ENCODE measurements around the gene ZCCHC24.

ZCCHC24 gene

GRCh38 chr10:79420974-79421688 is 24.3 kb downstream of the ZCCHC24 start:
- no peak for DNase-seq (ENCODE audit: low spot score)
- Histone ChIP-seq H3K4me3 (no peak overlapping the region), H3K27ac (no peak overlapping the region)
- TF ChIP-seq, protein P1, sequence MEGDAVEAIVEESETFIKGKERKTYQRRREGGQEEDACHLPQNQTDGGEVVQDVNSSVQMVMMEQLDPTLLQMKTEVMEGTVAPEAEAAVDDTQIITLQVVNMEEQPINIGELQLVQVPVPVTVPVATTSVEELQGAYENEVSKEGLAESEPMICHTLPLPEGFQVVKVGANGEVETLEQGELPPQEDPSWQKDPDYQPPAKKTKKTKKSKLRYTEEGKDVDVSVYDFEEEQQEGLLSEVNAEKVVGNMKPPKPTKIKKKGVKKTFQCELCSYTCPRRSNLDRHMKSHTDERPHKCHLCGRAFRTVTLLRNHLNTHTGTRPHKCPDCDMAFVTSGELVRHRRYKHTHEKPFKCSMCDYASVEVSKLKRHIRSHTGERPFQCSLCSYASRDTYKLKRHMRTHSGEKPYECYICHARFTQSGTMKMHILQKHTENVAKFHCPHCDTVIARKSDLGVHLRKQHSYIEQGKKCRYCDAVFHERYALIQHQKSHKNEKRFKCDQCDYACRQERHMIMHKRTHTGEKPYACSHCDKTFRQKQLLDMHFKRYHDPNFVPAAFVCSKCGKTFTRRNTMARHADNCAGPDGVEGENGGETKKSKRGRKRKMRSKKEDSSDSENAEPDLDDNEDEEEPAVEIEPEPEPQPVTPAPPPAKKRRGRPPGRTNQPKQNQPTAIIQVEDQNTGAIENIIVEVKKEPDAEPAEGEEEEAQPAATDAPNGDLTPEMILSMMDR (IDR thresholded peaks at IDR 0.05): no peak

DNA sequence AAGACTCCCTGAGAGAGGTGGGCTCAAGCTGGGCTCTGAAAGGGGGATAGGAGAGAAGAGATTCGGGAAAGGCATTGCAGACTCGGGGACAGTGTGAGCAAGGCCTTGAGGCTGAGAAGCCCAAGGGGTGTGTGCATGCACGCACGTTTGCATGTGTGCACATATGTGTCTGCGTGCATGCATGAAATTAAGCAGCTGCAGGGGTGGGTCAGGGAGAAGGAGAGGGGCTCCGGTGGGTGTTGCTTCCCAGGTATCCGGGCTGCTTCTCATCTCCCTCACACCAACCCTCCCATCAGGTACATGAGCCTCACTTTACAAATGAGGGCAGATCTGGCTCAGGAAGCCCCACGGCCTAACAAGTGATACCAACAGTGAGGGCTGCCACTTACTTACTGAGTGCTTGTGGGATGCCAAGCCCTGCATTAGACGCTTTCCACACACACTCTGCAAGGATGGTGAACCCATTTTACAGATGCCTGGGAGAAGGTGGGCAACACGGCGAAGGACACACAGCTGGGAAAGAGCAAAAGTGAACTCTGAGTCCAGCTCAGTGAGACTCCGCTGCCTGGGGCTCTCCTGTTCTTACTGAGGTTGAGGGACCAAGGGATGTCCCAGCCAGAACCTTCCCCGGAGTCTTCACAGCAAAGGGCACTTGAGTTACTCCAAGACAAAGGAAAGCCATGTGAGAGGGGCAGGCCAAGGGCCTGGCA is 26.4 kb downstream of the ZCCHC24 start:
- TF ChIP-seq, protein P1 (IDR thresholded peaks at IDR 0.05): no peak
- H3K27ac ChIP-seq: no peak overlapping the region
- DNase-seq (ENCODE audit: low spot score): no peak

GRCh38 chr10:79418274-79418673 is 27.1 kb downstream of the ZCCHC24 start:
- DNase-seq (ENCODE audit: low spot score): no peak
- H3K27ac ChIP-seq: peak overlapping the region in 1 of 2 donors; percentile 13
- no peak overlapping the region for H3K4me3 ChIP-seq
- TF ChIP-seq, protein P1 (IDR thresholded peaks at IDR 0.05): no peak

More for the DNA sequence above, 26.4 kb downstream of the ZCCHC24 start:
- H3K4me3 ChIP-seq: no peak overlapping the region

DNA sequence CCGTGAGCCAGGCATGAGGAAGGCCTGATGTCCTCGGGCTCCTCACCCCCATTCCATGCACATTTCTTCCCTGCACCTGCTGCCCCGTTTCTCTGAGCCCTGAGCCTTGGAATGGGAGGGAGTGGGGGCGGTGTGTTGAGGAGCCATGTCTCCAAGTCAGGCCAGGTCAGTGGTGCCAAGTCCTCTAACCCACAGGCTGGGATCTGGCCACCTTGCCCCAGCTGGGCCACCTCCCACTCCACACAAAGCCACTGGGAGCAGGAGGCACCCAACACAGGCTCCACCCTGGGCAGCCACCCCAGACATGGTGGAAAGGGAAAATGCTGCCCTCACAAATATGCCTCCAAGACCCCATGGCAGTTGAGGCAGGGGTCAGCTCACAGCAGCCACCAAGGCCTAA is 27.7 kb downstream of the ZCCHC24 start:
- DNase-seq (ENCODE audit: low spot score): no peak
- H3K4me3 ChIP-seq: no peak overlapping the region
- TF ChIP-seq, protein P1 (IDR thresholded peaks at IDR 0.05): no peak
- peak overlapping the region in 1 of 2 donors; percentile 13 for H3K27ac ChIP-seq

DNA sequence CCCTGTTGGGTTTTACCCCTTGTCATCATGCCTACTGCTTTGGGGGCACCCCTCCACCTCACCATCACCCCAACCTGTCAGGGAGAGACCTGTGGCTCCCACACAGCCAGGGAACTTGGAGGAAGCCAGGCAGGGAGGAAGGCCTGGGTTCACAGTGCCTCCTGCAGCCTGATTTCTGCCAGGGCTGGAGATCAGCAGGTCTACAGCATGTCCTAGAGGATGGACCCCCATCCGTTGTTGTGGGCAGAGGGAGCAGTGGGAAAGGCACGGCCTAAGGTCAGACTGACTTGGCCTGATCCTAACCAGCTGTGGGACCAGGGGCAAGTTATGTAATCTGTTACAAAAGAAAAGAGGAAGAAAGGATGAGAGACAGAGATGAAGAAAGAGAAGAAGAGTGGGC is 28.2 kb downstream of the ZCCHC24 start:
- Histone ChIP-seq H3K4me3 (no peak overlapping the region), H3K27ac (peak overlapping the region in 1 of 2 donors; percentile 21)
- no peak for DNase-seq (ENCODE audit: low spot score)
- TF ChIP-seq, protein P1 (IDR thresholded peaks at IDR 0.05): no peak

GRCh38 chr10:79416578-79417255 is 28.7 kb downstream of the ZCCHC24 start:
- TF ChIP-seq, protein P1 (IDR thresholded peaks at IDR 0.05): no peak
- Histone ChIP-seq H3K27ac (no peak overlapping the region), H3K4me3 (no peak overlapping the region)
- no peak for DNase-seq (ENCODE audit: low spot score)
